ENCODE results near the gene SLC38A1.
"Not testable (repeated sequence)": the region's sequence is repeated elsewhere in the genome, so short reads cannot be mapped to it uniquely, and the experiment has no call there.

The SLC38A1 gene

GRCh38 chr12:46207644-46208043 lies 61.2 kb downstream of the SLC38A1 start:
- DNase-seq (ENCODE audit: low read depth, low spot score) = no peak

GRCh38 chr12:46206471-46206870 lies 62.4 kb downstream of the SLC38A1 start:
- DNase-seq (ENCODE audit: low read depth, low spot score) = no peak

GRCh38 chr12:46205294-46205693 lies 63.5 kb downstream of the SLC38A1 start:
- DNase-seq (ENCODE audit: low read depth, low spot score) = no peak

GRCh38 chr12:46201284-46201789 lies 67.5 kb downstream of the SLC38A1 start:
- DNase-seq (ENCODE audit: low read depth, low spot score) = no peak

- no peak for DNase-seq (ENCODE audit: low read depth, low spot score)
These were observed 68.3 kb downstream of the SLC38A1 start for GRCh38 chr12:46200551-46200950.

- DNase-seq (ENCODE audit: low read depth, low spot score) = no peak
These were observed 69.9 kb downstream of the SLC38A1 start for GRCh38 chr12:46198913-46199312.

GRCh38 chr12:46197883-46198282 lies 71.0 kb downstream of the SLC38A1 start:
- DNase-seq (ENCODE audit: low read depth, low spot score) = no peak

GRCh38 chr12:46190533-46190932 lies 78.3 kb downstream of the SLC38A1 start:
- DNase-seq (ENCODE audit: low read depth, low spot score) = not testable (repeated sequence)

- DNase-seq (ENCODE audit: low read depth, low spot score) = no peak
These were observed 80.7 kb downstream of the SLC38A1 start for GRCh38 chr12:46188170-46188569.

- DNase-seq (ENCODE audit: low read depth, low spot score) = no peak
These were observed 81.8 kb downstream of the SLC38A1 start for GRCh38 chr12:46187023-46187422.

- no peak for DNase-seq (ENCODE audit: low read depth, low spot score)
These were observed 82.8 kb downstream of the SLC38A1 start for GRCh38 chr12:46186088-46186487.

- no peak for DNase-seq (ENCODE audit: low read depth, low spot score)
These were observed 83.2 kb downstream of the SLC38A1 start for GRCh38 chr12:46185686-46186085.

GRCh38 chr12:46184798-46185595 lies 83.8 kb downstream of the SLC38A1 start:
- no peak for DNase-seq (ENCODE audit: low read depth, low spot score)

- DNase-seq (ENCODE audit: low read depth, low spot score) = no peak
These were observed 85.7 kb downstream of the SLC38A1 start for GRCh38 chr12:46183112-46183511.

GRCh38 chr12:46181465-46181864 lies 87.4 kb downstream of the SLC38A1 start:
- no peak for DNase-seq (ENCODE audit: low read depth, low spot score)

GRCh38 chr12:46179693-46180452 lies 89.0 kb downstream of the SLC38A1 start:
- DNase-seq (ENCODE audit: low read depth, low spot score) = no peak

- DNase-seq (ENCODE audit: low read depth, low spot score) = no peak
These were observed 90.8 kb downstream of the SLC38A1 start for GRCh38 chr12:46177837-46178608.

GRCh38 chr12:46177025-46177424 lies 91.8 kb downstream of the SLC38A1 start:
- DNase-seq (ENCODE audit: low read depth, low spot score) = no peak

- no peak for DNase-seq (ENCODE audit: low read depth, low spot score)
These were observed 93.9 kb downstream of the SLC38A1 start for GRCh38 chr12:46174919-46175318.

- no peak for DNase-seq (ENCODE audit: low read depth, low spot score)
These were observed 94.7 kb downstream of the SLC38A1 start for GRCh38 chr12:46174061-46174662.

GRCh38 chr12:46168426-46168825 lies 100.4 kb downstream of the SLC38A1 start:
- DNase-seq (ENCODE audit: low read depth, low spot score) = no peak

GRCh38 chr12:46167412-46167811 lies 101.4 kb downstream of the SLC38A1 start:
- DNase-seq (ENCODE audit: low read depth, low spot score) = no peak

Data from iPS DF 19.7 (cell line).